ENCODE data around the gene JAZF1. TPM values are rescaled to one million over a fixed set of nuclear protein-coding genes. Genes with fewer than 3 reads are reported as not detected.

Gene JAZF1
- total and polyA plus RNA-seq, 8 donors: 4.0 to 13.9 (median 6.0) TPM

DNA sequence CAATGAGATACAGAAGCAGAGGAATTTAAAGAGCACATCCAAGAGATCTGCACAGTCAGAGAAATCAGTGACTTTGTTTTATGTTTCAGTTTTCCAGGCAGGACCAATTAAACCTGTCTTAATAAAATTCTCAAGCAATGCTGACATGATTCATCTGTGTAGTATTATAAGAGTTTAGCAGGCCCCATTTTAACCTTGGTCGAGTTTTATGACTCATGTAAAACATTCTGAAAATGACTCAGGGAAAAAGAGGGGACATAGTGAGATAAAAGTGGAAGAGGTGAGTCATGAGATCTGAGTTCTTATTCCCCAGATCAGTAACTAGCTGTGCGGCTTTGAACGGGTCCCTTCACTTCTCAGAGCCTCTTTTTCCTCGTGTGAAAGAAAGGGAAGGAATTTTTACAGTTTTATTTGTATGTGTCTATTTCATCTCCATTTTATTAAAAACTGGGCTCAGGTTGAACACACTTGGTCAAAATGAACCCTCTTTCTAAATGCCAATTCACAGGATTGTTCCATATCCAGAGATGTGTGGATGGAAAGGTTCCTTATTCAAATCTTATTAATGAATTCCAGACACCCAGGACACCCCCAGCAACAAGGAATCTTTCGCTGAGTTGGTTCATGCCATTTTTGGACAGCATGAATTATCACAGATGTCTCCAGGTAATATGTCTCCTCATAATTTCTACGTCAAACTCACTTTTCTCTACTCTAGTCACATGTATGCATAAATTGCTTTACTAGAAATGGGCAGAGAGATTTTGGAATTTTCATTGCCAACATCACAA lies 143.2 kb downstream of the JAZF1 start:
- FAIRE-seq: peak; percentile 87
- Histone ChIP-seq H3K9me3 (no peaks in the 10 kb centered on the region), H3K4me3 (no peak overlapping the region), H3K27me3 (no peaks in the 10 kb centered on the region), H3K36me3 (no peaks in the 10 kb centered on the region), H3K27ac (peak overlapping the region in 2 of 4 donors; percentile 12 to 39), H3K4me1 (peaks cover 0 to 6% (median 0%) of the 10 kb centered on the region in 3 donors)
- DNase-seq: no peak
- peak; percentile 81 to 94 (median 88) for ATAC-seq
- no peak for TF ChIP-seq CTCF (IDR thresholded peaks at IDR 0.05)
- intact Hi-C loops (cut with DNase I): no loop called here
- 61 to 64% methylated on average over 6 of the region's 6 CpGs for WGBS, 2 donors

DNA sequence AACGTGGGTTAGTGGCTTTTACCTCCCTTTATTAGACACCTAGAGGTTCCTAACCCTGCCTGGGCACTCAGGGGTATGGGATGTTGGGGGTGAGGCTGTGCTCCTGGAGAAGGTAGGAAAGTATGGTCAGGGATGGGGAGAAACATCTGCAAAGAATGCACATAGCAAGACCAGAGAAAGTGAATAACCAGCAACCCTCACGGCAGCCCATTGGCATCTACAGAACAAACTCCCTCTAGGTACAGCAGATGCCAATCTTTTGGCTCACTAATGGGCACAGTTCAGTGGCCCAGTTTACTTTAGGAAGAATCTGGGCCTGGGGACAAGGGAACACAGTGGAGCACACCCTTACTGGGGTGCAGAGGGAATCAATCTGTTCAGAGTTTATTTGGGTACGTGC lies 143.9 kb downstream of the JAZF1 start:
- DNase-seq (no peak), ATAC-seq (peak in 1 of 4 donors; percentile 19), FAIRE-seq (no peak)
- 75 to 79% methylated on average over 3 of the region's 3 CpGs for WGBS, 2 donors
- Histone ChIP-seq H3K9me3 (no peaks in the 10 kb centered on the region), H3K4me3 (no peak overlapping the region), H3K4me1 (peaks cover 0 to 6% (median 0%) of the 10 kb centered on the region in 3 donors), H3K27ac (peak overlapping the region in 1 of 4 donors; percentile 39), H3K27me3 (no peaks in the 10 kb centered on the region), H3K36me3 (no peaks in the 10 kb centered on the region)
- no peak for TF ChIP-seq CTCF (IDR thresholded peaks at IDR 0.05)
- intact Hi-C loops (cut with DNase I): no loop called here

DNA sequence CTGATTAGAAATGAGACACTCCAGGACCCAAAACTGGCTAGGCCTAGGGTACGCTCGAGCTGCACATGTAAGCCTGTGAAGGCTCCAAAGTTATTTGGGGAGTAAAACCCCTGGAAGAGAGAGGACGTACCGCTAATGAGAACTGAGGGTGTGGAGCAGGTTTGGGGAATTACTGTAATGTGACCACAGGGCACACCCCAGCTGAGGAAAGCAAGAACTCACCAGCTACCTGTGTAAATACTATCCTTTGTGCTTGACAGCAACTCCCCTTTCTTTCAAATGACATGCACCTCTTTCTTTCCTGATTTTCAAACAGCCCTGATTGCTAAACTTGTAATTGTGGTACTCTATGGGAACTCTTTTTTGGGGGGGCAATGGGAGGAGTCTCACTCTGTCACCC lies 147.2 kb downstream of the JAZF1 start:
- FAIRE-seq: no peak
- 77 to 93% methylated on average over 4 of the region's 4 CpGs for WGBS, 2 donors

DNA sequence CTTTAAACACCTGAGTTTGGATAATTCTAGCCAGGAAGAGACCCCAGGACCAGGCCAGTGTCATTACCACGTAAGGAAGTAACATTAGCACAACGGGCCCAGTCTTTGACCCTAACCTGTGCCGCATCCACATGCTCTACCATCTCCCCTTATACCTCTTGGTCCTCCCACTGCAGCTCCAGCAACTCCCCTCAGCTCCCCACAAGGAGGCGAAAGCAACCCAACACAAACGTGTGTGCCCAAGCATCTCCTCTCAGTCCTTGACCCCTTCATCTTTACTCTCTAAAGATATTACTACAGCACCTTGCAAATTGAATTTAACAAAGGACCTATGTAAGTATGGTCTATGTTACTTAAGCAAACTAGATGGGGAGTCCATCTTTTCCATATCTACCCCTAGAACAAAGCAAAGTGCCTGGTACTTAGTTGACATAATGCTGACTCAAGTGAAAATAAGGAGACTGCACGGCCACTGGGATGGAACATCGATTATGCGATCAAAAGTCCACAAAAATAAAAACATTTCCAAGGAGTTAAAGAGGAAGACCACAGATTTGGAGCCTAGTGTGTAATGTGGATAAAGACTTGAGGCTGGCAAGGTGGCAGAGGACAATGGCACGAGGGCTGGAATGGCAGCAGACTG lies 147.7 kb downstream of the JAZF1 start:
- FAIRE-seq (no peak), ATAC-seq (no peak), DNase-seq (no peak)
- 83 to 87% methylated on average over 9 of the region's 9 CpGs for WGBS, 2 donors
- peaks cover 0 to 6% (median 0%) of the 10 kb centered on the region in 3 donors for H3K4me1 ChIP-seq
- no peaks in the 10 kb centered on the region for H3K9me3 ChIP-seq
- H3K4me3 ChIP-seq: no peak overlapping the region
- no peak for TF ChIP-seq CTCF (IDR thresholded peaks at IDR 0.05)
- no peak overlapping the region for H3K27ac ChIP-seq
- no peaks in the 10 kb centered on the region for H3K36me3 ChIP-seq
- intact Hi-C loops (cut with DNase I): no loop called here
- H3K27me3 ChIP-seq: no peaks in the 10 kb centered on the region

More for the DNA sequence above, 147.2 kb downstream of the JAZF1 start:
- Histone ChIP-seq H3K4me1 (peaks cover 0 to 6% (median 0%) of the 10 kb centered on the region in 3 donors), H3K4me3 (no peak overlapping the region), H3K36me3 (no peaks in the 10 kb centered on the region), H3K27ac (no peak overlapping the region), H3K27me3 (no peaks in the 10 kb centered on the region), H3K9me3 (no peaks in the 10 kb centered on the region)
- TF ChIP-seq CTCF (IDR thresholded peaks at IDR 0.05): no peak
- ATAC-seq: no peak
- no peak for DNase-seq
- intact Hi-C loops (cut with DNase I): no loop called here

Data from pancreas (tissue), 10 donors.